Right renal pelvis (tissue), 4 donors: ENCODE measurements around the gene ADAMTS2. TPM values are rescaled to one million over a fixed set of nuclear protein-coding genes. Genes with fewer than 3 reads are reported as not detected.

Source experiments
- DNase-seq, 4 donors: peaks; one replicate each; pipeline ENCODE4 v3.0.0-alpha.2; 2013; ENCODE audit warnings: low read depth in 4 of 4, low spot score in 3 of 4, missing footprints in 1 of 4
- polyA plus RNA-seq, 4 donors: library from polyadenylated mRNA; unstranded; fragments of 120-200 nt; gene quantifications; one replicate each; pipeline ENCODE4 v1.2.1, GENCODE V29; 2013; ENCODE audit not compliant: insufficient read length in 4 of 4

The ADAMTS2 gene
- polyA plus RNA-seq, 4 donors: 10.9 to 15.5 (median 11.5) TPM

- DNase-seq: no peak
These were observed 74.5 kb downstream of the ADAMTS2 start for GRCh38 chr5:179270581-179271427.

GRCh38 chr5:179269781-179270543 lies 75.3 kb downstream of the ADAMTS2 start:
- no peak for DNase-seq

GRCh38 chr5:179268966-179269693 lies 76.1 kb downstream of the ADAMTS2 start:
- no peak for DNase-seq

- DNase-seq: no peak
These were observed 76.8 kb downstream of the ADAMTS2 start for GRCh38 chr5:179268399-179268952.

- DNase-seq: no peak
These were observed 77.6 kb downstream of the ADAMTS2 start for GRCh38 chr5:179267671-179268083.

- DNase-seq: no peak
These were observed 78.1 kb downstream of the ADAMTS2 start for GRCh38 chr5:179267071-179267670.

- no peak for DNase-seq
These were observed 78.8 kb downstream of the ADAMTS2 start for GRCh38 chr5:179266291-179267070.

- DNase-seq: peak in 3 of 4 donors; percentile 50 to 61 (median 61)
These were observed 79.6 kb downstream of the ADAMTS2 start for GRCh38 chr5:179265514-179266290.

GRCh38 chr5:179264783-179265513 lies 80.3 kb downstream of the ADAMTS2 start:
- no peak for DNase-seq

- DNase-seq: no peak
These were observed 81.0 kb downstream of the ADAMTS2 start for GRCh38 chr5:179264053-179264782.

GRCh38 chr5:179263391-179264052 lies 81.7 kb downstream of the ADAMTS2 start:
- DNase-seq: no peak

- no peak for DNase-seq
These were observed 82.9 kb downstream of the ADAMTS2 start for GRCh38 chr5:179262126-179262920.

GRCh38 chr5:179261301-179262125 lies 83.7 kb downstream of the ADAMTS2 start:
- DNase-seq: no peak

- no peak for DNase-seq
These were observed 84.8 kb downstream of the ADAMTS2 start for GRCh38 chr5:179260324-179261070.
